ENCODE data around the gene CORT.

Gene CORT

GRCh38 chr1:10474613-10475507 lies 25.0 kb downstream of the CORT start, which contains the start of gene PEX14:
PEX14 (plus strand) TSS chr1:10474950; CDS start chr1:10474967, 17 bp downstream.
- peak; percentile 67 for DNase-seq (ENCODE audit: low read depth)

GRCh38 chr1:10475510-10475909 lies 25.7 kb downstream of the CORT start:
- DNase-seq (ENCODE audit: low read depth) = no peak

- no peak for DNase-seq (ENCODE audit: low read depth)
These were observed 29.5 kb downstream of the CORT start for GRCh38 chr1:10479296-10479695.

- no peak for DNase-seq (ENCODE audit: low read depth)
These were observed 30.8 kb downstream of the CORT start for GRCh38 chr1:10480614-10481013.

DNA sequence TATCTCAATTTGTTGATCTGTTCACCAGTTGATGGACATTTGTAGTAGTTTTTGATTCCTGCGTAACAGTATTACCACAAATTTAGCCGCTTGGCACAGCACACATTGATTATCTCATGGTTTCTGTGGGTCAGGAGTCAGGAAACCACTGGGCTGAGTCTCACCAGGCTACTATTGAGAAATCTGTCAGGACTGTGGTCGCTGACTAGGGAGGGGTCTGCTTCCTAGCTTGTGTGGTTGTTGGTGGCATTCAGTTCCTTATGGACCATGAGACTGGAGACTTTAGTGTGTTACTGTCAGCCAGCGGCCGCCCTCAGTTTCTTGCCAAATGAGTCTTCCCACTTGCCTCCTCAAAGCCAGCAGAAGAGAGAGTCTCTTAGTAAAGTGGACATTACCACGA lies 34.7 kb downstream of the CORT start:
- DNase-seq (ENCODE audit: low read depth) = no peak

DNA sequence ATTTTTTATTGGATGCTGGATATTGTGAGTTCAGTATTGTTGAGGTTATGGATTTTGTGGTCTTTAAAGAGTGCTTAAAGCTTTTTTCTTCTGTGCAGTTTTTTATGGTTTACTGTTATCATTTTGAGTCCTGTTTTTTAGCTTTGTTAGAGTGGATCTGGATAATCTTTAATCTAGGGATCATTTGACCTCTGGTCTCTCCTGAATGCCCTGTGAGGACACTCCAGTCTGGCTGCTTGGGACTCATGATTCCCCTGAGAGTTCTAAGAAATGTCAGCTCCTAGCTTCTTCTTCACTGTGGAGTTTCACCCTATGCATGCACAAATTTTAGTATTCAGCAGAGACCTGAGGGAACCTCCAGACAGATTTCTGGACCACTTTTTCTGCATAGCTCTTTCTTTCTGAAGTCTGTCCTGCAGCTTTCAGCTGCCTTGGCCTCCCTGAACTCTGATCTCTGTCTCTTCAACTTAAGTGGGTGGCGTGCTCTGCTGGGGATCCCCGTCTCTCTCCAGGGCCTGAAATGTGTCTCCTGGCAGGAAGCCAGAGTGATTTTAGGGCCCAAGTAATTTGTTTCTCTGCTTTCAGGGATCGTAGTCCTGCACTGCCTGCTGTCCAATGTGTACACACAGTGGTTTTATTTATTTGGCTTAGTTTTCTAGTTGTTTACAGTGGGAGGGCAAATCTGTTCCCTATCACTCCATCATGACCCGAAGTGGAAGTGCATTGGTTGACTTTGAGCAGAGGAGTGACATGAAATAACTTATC lies 39.6 kb downstream of the CORT start:
- no peak for DNase-seq (ENCODE audit: low read depth)

GRCh38 chr1:10490286-10490970 lies 40.6 kb downstream of the CORT start:
- no peak for DNase-seq (ENCODE audit: low read depth)

DNA sequence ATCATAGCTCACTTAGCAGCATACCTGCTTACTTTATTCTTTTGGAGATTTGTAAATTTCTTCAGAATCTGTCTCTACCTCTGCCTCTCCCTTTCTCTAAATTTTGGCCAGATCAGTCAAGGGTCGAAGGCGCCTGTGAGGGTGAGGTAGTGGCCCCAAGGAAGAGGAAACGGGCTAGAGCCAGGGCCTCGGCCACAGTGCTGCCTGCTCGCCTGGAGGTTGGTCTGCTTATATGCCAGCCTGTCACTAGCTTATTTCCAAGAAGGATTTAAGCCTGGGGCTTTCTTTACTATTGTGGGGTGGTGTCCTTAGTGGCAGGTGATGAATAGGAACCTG lies 44.6 kb downstream of the CORT start:
- DNase-seq (ENCODE audit: low read depth) = no peak

DNA sequence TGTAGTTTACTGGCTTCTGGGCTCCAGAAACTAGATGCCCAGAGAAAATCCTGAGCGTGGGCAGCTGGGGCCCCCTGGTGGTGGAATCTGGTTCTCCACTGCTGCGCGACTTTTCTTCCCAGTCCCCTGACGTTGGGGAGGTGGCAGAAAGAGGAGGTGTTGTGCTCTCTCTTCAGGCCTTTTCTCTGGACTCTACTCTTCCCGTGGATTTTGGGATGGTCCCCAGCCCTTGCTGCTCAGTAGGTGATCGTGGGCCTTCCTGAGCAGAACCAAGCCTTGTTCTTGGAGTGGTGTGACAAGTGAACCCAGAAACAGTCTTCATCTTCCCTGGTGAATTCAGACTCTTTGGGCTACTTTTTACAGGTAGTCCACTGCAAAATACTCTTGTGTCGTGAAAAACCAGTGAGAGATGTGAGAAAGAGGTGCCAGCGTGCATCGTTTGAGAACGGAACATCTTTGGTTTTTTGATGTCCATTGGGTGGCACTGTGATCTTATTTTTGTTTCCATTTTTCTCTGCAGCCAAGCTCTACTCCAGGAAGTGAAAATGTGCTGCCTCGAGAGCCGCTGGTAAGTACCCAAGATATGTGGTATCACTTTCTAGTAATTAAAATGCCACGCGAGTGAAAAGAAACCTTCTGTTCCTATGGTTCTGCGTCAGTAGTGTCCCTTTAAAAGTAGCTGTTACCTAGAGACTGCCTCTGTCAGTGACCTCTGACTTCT lies 45.1 kb downstream of the CORT start:
- DNase-seq (ENCODE audit: low read depth) = peak; percentile 77

- DNase-seq (ENCODE audit: low read depth) = no peak
These were observed 45.6 kb downstream of the CORT start for GRCh38 chr1:10495475-10495817.

GRCh38 chr1:10495952-10496351 lies 46.1 kb downstream of the CORT start:
- no peak for DNase-seq (ENCODE audit: low read depth)

- DNase-seq (ENCODE audit: low read depth) = no peak
These were observed 47.3 kb downstream of the CORT start for GRCh38 chr1:10497109-10497508.

GRCh38 chr1:10498231-10498630 lies 48.4 kb downstream of the CORT start:
- DNase-seq (ENCODE audit: low read depth) = no peak

All from stimulated activated CD8-positive, alpha-beta memory T cell treated with anti-CD3 and anti-CD28 coated beads, Interleukin-15, amount 100 ng/mL, for 1 hour (primary cell).